HEK293 (cell line): ENCODE results near the gene RGS19.

Experiments used
- CTCF ChIA-PET: fragments of 350-600 bp; formaldehyde crosslinking; extraction: SDS; loops from one replicate; lab custom pipeline; 2021; ENCODE audit warnings: antibody characterized with exemption; lab: Yijun Ruan, JAX
- POLR2A ChIA-PET: fragments of 300-600 bp; formaldehyde crosslinking; extraction: SDS; loops from one replicate; lab custom pipeline; 2020; ENCODE audit warnings: antibody characterized with exemption, inconsistent platforms; lab: Yijun Ruan, JAX
- H3K27ac ChIP-seq: fragments of 200-500 bp; sonication (Bioruptor generic); 2 replicates; pipeline ENCODE4 v1.5.1; 2014; ENCODE audit warnings: low read depth, low read length, control low read depth, inconsistent platforms; ENCODE audit errors: extremely low read depth
- H3K36me3 ChIP-seq, 2 experiments: fragments of 200-500 bp in 1 of 2; sonication (Bioruptor generic) in 1 of 2; 1 replicate in 1 of 2; 2 replicates in 1 of 2; pipeline ENCODE4 v1.5.1; 2014 to 2017; ENCODE audit warnings: inconsistent platforms in 2 of 2, low read length in 2 of 2; ENCODE audit not compliant: control insufficient read depth in 2 of 2, insufficient read depth in 1 of 2
- H3K4me1 ChIP-seq: fragments of 200-500 bp; sonication (Bioruptor generic); 2 replicates; pipeline ENCODE4 v1.5.1; 2014; ENCODE audit warnings: mild to moderate bottlenecking, low read length, inconsistent platforms; ENCODE audit not compliant: control insufficient read depth, insufficient read depth
- H3K4me3 ChIP-seq: 2 replicates; pipeline ENCODE4 v1.5.1; 2011; ENCODE audit warnings: low read depth, mild to moderate bottlenecking, control low read depth, low read length, moderate library complexity
- H3K9me3 ChIP-seq: fragments of 200-500 bp; sonication (Bioruptor generic); 2 replicates; pipeline ENCODE4 v1.5.1; 2014; ENCODE audit warnings: low read depth, low read length, inconsistent platforms; ENCODE audit not compliant: control insufficient read depth, insufficient read depth
- BCL11B ChIP-seq: fragments of 450-650 bp; formaldehyde crosslinking; IDR thresholded peaks from 2 replicates; pipeline ENCODE4 v1.5.1; 2016; ENCODE audit warnings: low read depth, missing biosample characterization, missing genetic modification characterization
- ZBTB21 ChIP-seq: fragments of 450-650 bp; formaldehyde crosslinking; IDR thresholded peaks from 2 replicates; pipeline ENCODE4 v1.5.1; 2017; ENCODE audit warnings: missing biosample characterization, missing genetic modification characterization
- ZNF221 ChIP-seq: fragments of 450-650 bp; formaldehyde crosslinking; IDR thresholded peaks from 2 replicates; pipeline ENCODE4 v1.5.1; 2017; ENCODE audit warnings: missing biosample characterization, missing genetic modification characterization, borderline replicate concordance
- ZNF26 ChIP-seq: fragments of 450-650 bp; formaldehyde crosslinking; IDR thresholded peaks from 2 replicates; pipeline ENCODE4 v1.5.1; 2016; ENCODE audit warnings: missing biosample characterization, missing genetic modification characterization
- ZNF416 ChIP-seq: fragments of 450-650 bp; formaldehyde crosslinking; IDR thresholded peaks from 2 replicates; pipeline ENCODE4 v1.5.1; 2016; ENCODE audit warnings: missing biosample characterization, missing genetic modification characterization
- ZNF473 ChIP-seq: fragments of 450-650 bp; formaldehyde crosslinking; IDR thresholded peaks from 2 replicates; pipeline ENCODE4 v1.5.1; 2017; ENCODE audit warnings: missing biosample characterization, missing genetic modification characterization
- ZNF561 ChIP-seq: fragments of 450-650 bp; IDR thresholded peaks from 2 replicates; pipeline ENCODE4 v1.5.1; 2018; ENCODE audit warnings: missing biosample characterization, missing genetic modification characterization, borderline replicate concordance
- ZNF692 ChIP-seq: fragments of 450-650 bp; formaldehyde crosslinking; IDR thresholded peaks from 2 replicates; pipeline ENCODE4 v1.5.1; 2016; ENCODE audit warnings: missing biosample characterization, missing genetic modification characterization
- TF ChIP-seq, protein P1 (sequence below): fragments of 450-650 bp; formaldehyde crosslinking; IDR thresholded peaks from 2 replicates; pipeline ENCODE4 v1.5.1; 2016; ENCODE audit warnings: missing biosample characterization, missing genetic modification characterization
- TF ChIP-seq, protein P2 (sequence below): fragments of 450-650 bp; formaldehyde crosslinking; IDR thresholded peaks from 2 replicates; pipeline ENCODE4 v1.5.1; 2016; ENCODE audit warnings: missing biosample characterization, missing genetic modification characterization

RGS19 gene

DNA sequence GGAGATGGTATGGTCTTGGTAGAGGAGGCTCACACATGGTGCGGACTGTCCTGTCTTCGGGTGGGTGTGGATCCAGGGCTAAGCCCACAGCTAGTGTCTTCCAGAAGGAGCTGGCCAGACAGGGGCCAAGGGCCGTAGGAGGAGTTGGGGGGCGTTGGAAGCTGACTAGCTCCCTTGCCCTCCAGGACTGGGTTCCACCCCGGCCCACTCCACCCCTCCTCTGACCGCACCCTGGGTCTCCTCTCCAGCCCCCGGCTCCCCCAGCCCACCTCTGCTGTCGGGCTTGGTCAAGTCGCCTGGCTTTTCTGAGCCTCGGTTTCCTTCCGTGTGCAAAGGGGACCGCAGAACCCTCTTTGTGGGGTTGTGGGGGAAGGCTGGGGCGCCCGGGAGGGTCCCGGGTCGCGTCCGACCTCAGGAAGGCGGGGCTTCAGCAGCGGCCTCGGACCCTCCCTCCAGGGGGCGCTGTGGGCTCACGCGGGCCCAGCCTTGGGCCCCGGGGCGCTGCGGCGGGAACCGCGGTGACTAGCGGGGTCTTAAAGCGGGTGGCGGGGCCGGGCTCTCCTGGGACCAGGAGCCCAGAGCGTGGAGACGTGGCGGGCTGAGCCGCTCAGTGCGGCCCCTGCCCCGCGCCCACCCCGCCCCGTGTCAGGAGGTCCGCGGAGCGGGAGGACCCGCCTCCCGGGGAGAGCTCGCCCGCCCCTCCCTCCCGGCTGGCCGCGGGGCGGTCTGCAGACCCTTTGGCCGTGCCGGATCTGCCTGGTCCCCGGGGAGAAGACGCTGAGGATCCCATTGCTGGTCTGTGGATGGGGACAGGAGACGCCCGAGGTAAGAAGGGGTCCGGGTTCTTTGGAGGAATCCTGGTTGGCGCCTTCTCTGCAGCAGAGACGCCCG, 22.7 kb upstream of the RGS19 start (continued):
- TF ChIP-seq, protein P1, sequence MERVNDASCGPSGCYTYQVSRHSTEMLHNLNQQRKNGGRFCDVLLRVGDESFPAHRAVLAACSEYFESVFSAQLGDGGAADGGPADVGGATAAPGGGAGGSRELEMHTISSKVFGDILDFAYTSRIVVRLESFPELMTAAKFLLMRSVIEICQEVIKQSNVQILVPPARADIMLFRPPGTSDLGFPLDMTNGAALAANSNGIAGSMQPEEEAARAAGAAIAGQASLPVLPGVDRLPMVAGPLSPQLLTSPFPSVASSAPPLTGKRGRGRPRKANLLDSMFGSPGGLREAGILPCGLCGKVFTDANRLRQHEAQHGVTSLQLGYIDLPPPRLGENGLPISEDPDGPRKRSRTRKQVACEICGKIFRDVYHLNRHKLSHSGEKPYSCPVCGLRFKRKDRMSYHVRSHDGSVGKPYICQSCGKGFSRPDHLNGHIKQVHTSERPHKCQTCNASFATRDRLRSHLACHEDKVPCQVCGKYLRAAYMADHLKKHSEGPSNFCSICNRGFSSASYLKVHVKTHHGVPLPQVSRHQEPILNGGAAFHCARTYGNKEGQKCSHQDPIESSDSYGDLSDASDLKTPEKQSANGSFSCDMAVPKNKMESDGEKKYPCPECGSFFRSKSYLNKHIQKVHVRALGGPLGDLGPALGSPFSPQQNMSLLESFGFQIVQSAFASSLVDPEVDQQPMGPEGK (tag by site-specific recombination), result peak; percentile 76
- TF ChIP-seq BCL11B, result no peak

DNA sequence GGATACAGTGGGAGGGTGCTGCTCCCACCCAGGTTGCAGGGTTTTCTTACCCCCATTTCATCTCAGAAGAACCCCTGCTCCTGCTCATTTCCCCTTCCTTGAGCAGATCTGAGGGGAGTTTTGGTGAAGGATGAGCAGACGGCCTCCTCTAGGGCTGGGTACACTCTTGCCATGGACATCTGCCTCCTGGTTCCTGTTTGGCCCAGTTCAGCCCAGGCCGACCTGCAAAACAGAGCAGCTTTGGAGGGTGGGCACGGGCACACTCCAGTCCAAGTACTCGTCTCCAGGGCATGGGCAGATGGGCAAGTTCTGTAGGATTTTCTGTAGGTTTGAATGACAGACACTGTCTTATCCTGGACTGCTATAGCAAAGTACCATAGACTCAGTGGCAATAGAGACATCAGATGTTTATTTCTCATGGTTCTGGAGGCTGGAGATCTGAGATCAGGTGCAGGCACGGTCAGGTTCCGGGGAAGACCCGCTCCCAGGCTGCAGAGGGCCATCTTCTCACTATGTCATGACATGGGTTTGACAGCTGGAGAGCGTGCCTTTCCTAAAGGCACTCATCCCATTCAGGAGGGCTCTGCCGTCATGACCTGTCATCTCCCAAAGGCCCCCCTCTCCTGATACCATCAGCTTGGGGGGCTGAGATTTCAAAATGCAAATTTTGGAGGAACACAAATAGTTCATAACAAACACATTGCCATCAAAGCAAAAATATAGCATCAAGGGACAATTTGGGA, 21.8 kb upstream of the RGS19 start:
- Histone ChIP-seq H3K4me1 (no peaks in the 10 kb centered on the region), H3K27ac (no peak overlapping the region), H3K4me3 (no peak overlapping the region), H3K36me3 (no peaks in the 10 kb centered on the region), H3K9me3 (no peaks in the 10 kb centered on the region)
- POLR2A ChIA-PET, result no interaction called here
- TF ChIP-seq, protein P2, sequence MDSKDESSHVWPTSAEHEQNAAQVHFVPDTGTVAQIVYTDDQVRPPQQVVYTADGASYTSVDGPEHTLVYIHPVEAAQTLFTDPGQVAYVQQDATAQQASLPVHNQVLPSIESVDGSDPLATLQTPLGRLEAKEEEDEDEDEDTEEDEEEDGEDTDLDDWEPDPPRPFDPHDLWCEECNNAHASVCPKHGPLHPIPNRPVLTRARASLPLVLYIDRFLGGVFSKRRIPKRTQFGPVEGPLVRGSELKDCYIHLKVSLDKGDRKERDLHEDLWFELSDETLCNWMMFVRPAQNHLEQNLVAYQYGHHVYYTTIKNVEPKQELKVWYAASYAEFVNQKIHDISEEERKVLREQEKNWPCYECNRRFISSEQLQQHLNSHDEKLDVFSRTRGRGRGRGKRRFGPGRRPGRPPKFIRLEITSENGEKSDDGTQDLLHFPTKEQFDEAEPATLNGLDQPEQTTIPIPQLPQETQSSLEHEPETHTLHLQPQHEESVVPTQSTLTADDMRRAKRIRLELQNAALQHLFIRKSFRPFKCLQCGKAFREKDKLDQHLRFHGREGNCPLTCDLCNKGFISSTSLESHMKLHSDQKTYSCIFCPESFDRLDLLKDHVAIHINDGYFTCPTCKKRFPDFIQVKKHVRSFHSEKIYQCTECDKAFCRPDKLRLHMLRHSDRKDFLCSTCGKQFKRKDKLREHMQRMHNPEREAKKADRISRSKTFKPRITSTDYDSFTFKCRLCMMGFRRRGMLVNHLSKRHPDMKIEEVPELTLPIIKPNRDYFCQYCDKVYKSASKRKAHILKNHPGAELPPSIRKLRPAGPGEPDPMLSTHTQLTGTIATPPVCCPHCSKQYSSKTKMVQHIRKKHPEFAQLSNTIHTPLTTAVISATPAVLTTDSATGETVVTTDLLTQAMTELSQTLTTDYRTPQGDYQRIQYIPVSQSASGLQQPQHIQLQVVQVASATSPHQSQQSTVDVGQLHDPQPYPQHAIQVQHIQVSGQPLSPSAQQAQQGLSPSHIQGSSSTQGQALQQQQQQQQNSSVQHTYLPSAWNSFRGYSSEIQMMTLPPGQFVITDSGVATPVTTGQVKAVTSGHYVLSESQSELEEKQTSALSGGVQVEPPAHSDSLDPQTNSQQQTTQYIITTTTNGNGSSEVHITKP (tag by site-specific recombination), result 0 out of 2 replicates have a peak, but pooled peaks have one; percentile 31
- TF ChIP-seq ZNF221 (tag by site-specific recombination) (no peak), ZNF473 (tag by site-specific recombination) (no peak), ZNF692 (no peak)
- CTCF ChIA-PET, result interaction anchor here (0.6 to 1.7 kb wide), 8 partner anchors 9 to 158 kb away, joined by 3 to 10 read pairs (median 3); partner anchors contain the start of gene LKAAEAR1

- no peak for TF ChIP-seq ZNF561 (tag by site-specific recombination)
- TF ChIP-seq ZBTB21 (tag by site-specific recombination), result no peak
- no peak for TF ChIP-seq ZNF26 (tag by site-specific recombination)
- no peak for TF ChIP-seq ZNF416 (tag by site-specific recombination)
- Histone ChIP-seq H3K4me3 (no peak overlapping the region), H3K4me1 (no peaks in the 10 kb centered on the region), H3K36me3 (no peaks in the 10 kb centered on the region), H3K9me3 (no peaks in the 10 kb centered on the region), H3K27ac (no peak overlapping the region)
- ChIA-PET CTCF (interaction anchor here (0.6 to 0.8 kb wide), 2 partner anchors 10 to 158 kb away, joined by 3 read pairs; no protein-coding TSS in a partner anchor), POLR2A (no interaction called here)
These were observed 21.2 kb upstream of the RGS19 start for GRCh38 chr20:64100566-64100888.
